ENCODE data around the gene SLC9C1. TPM values are rescaled to one million over a fixed set of nuclear protein-coding genes. Genes with fewer than 3 reads are reported as not detected.

The SLC9C1 gene
- polyA plus RNA-seq, 1 experiment = not detected

DNA sequence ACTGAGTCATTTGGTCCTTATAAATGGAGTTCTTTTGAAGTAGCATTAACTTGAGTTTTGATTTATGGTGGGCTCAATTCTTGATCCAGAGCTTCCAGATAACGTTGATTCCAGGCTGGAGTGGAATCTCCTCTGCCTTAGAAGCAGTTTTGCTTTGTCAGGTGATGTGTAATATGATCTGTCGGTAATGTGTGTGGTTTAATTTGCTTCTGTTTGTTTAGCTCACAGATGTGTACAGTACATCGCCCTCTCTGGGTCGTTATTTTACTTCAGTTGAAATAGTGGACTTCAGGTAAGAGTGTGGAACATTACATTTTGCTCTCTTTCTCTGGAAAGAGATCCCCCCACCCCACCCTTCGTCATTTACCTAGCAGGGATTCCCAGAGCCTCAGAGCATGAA, 184.7 kb downstream of the SLC9C1 start:
- no peak for DNase-seq (ENCODE audit: low read depth)
- H3K4me3 ChIP-seq (ENCODE audit: low read depth, low read length) = no peak overlapping the region
- H3K27me3 ChIP-seq (ENCODE audit: control insufficient read depth, insufficient read depth, low read length) = no peaks in the 10 kb centered on the region
- POLR2A ChIA-PET = no interaction called here
- CTCF ChIA-PET = interaction anchor here (0.8 kb wide), 1 partner anchor 16 kb away, joined by 3 read pairs; no protein-coding TSS in a partner anchor
- TF ChIP-seq, protein P1, sequence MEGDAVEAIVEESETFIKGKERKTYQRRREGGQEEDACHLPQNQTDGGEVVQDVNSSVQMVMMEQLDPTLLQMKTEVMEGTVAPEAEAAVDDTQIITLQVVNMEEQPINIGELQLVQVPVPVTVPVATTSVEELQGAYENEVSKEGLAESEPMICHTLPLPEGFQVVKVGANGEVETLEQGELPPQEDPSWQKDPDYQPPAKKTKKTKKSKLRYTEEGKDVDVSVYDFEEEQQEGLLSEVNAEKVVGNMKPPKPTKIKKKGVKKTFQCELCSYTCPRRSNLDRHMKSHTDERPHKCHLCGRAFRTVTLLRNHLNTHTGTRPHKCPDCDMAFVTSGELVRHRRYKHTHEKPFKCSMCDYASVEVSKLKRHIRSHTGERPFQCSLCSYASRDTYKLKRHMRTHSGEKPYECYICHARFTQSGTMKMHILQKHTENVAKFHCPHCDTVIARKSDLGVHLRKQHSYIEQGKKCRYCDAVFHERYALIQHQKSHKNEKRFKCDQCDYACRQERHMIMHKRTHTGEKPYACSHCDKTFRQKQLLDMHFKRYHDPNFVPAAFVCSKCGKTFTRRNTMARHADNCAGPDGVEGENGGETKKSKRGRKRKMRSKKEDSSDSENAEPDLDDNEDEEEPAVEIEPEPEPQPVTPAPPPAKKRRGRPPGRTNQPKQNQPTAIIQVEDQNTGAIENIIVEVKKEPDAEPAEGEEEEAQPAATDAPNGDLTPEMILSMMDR (IDR thresholded peaks at IDR 0.05; ENCODE audit: insufficient read depth, low read depth, low read length) = no peak
- H3K36me3 ChIP-seq (ENCODE audit: control insufficient read depth, insufficient read depth, low read length) = 0 out of 2 replicates have a peak, but pooled peaks cover 1% of the 10 kb centered on the region

DNA sequence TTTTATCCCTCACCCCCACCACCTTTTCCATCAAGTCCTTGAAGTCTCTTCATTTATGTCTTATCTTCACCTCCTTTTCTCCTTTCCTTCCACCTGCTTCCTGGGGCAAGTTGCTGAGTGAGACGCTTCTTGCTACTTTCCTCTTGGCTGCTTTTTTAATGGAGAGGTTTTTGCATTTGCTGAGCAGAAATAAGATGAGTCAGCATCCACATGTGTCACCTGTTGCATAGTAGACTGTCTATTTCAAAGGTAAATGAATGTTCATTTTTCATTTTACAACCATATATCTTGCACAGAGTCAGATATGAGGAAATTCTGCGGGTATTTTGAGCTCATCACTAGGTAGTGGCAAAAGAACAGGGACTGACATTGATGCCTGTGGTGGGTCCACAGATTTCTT, 189.2 kb downstream of the SLC9C1 start:
- DNase-seq (ENCODE audit: low read depth) = no peak
- H3K36me3 ChIP-seq (ENCODE audit: control insufficient read depth, insufficient read depth, low read length) = 0 out of 2 replicates have a peak, but pooled peaks cover 1% of the 10 kb centered on the region

GRCh38 chr3:112101916-112102315, 192.1 kb downstream of the SLC9C1 start:
- ChIA-PET CTCF (interaction anchor here (4.0 kb wide), 1 partner anchor 9 kb away, joined by 21 read pairs; no protein-coding TSS in a partner anchor), POLR2A (no interaction called here)
- Histone ChIP-seq H3K36me3 (ENCODE audit: control insufficient read depth, insufficient read depth, low read length) (0 out of 2 replicates have a peak, but pooled peaks cover 1% of the 10 kb centered on the region), H3K27me3 (ENCODE audit: control insufficient read depth, insufficient read depth, low read length) (no peaks in the 10 kb centered on the region), H3K4me3 (ENCODE audit: low read depth, low read length) (no peak overlapping the region)
- peak; percentile 66 for DNase-seq (ENCODE audit: low read depth)
- TF ChIP-seq, protein P1 (IDR thresholded peaks at IDR 0.05; ENCODE audit: insufficient read depth, low read depth, low read length) = no peak

More for the DNA sequence above, 189.2 kb downstream of the SLC9C1 start:
- no peak overlapping the region for H3K4me3 ChIP-seq (ENCODE audit: low read depth, low read length)
- TF ChIP-seq, protein P1 (IDR thresholded peaks at IDR 0.05; ENCODE audit: insufficient read depth, low read depth, low read length) = no peak
- no peaks in the 10 kb centered on the region for H3K27me3 ChIP-seq (ENCODE audit: control insufficient read depth, insufficient read depth, low read length)
- ChIA-PET CTCF (interaction anchor here (1.2 kb wide), 1 partner anchor 17 kb away, joined by 3 read pairs; no protein-coding TSS in a partner anchor), POLR2A (no interaction called here)

GRCh38 chr3:112097378-112097777, 196.6 kb downstream of the SLC9C1 start:
- POLR2A ChIA-PET = no interaction called here
- CTCF ChIA-PET = interaction anchor here (0.7 kb wide), 1 partner anchor 14 kb away, joined by 3 read pairs; no protein-coding TSS in a partner anchor
- TF ChIP-seq, protein P1 (IDR thresholded peaks at IDR 0.05; ENCODE audit: insufficient read depth, low read depth, low read length) = no peak

DNA sequence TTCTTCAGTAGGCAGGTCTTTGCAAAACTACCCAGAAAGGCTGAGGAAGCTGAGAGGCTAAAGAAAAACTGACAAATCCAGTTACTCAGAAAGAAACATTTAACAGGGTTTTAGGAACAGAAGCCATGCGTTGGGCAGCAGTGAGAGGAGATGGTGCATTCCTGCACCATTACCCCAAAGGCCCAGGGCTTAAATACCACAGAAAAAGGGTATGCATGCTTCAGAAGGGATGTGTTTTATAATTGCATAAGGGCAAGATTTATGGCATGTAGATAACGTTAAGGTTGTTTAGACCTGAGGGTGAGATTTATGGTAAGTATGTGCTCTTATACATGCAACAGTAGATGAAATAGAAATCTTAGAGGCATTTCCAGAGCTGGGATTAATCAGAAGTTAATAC, 197.8 kb downstream of the SLC9C1 start:
- Histone ChIP-seq H3K36me3 (ENCODE audit: control insufficient read depth, insufficient read depth, low read length) (no peaks in the 10 kb centered on the region), H3K27me3 (ENCODE audit: control insufficient read depth, insufficient read depth, low read length) (no peaks in the 10 kb centered on the region), H3K4me3 (ENCODE audit: low read depth, low read length) (no peak overlapping the region)
- ChIA-PET CTCF (no interaction called here), POLR2A (no interaction called here)
- no peak for DNase-seq (ENCODE audit: low read depth)
- TF ChIP-seq, protein P1 (IDR thresholded peaks at IDR 0.05; ENCODE audit: insufficient read depth, low read depth, low read length) = no peak

More at GRCh38 chr3:112097378-112097777, 196.6 kb downstream of the SLC9C1 start:
- Histone ChIP-seq H3K36me3 (ENCODE audit: control insufficient read depth, insufficient read depth, low read length) (no peaks in the 10 kb centered on the region), H3K4me3 (ENCODE audit: low read depth, low read length) (no peak overlapping the region), H3K27me3 (ENCODE audit: control insufficient read depth, insufficient read depth, low read length) (no peaks in the 10 kb centered on the region)
- peak; percentile 98 for DNase-seq (ENCODE audit: low read depth)

All from BJ (cell line).